Kidney (tissue), 14 donors: Measurements from ENCODE around the gene LRP1. TPM values are rescaled to one million over a fixed set of nuclear protein-coding genes. Genes with fewer than 3 reads are reported as not detected.

Experiments used
- DNase-seq, 5 donors: peaks; one replicate each; pipeline ENCODE4 v3.0.0-alpha.2; 2013 to 2020
- FAIRE-seq: peaks from 2 replicates; lab custom pipeline; 2012; peaks lifted over from hg19 to GRCh38; lab: Jason Lieb, UNC
- H3K27ac ChIP-seq, 2 donors: one replicate each; pipeline ENCODE4 v1.7.0; 2013; ENCODE audit warnings: low read depth in 2 of 2, low read length in 2 of 2, inconsistent platforms in 1 of 2
- H3K27me3 ChIP-seq: one replicate; pipeline ENCODE4 v1.7.1; 2013; ENCODE audit warnings: low read length, inconsistent platforms; ENCODE audit not compliant: control insufficient read depth, insufficient read depth
- H3K36me3 ChIP-seq, 3 donors: one replicate each; pipeline versions ENCODE4 v1.7.0 to v1.7.1; 2013; ENCODE audit warnings: low read length in 3 of 3, control low read depth in 1 of 3, inconsistent platforms in 1 of 3; ENCODE audit not compliant: insufficient read depth in 3 of 3, control insufficient read depth in 2 of 3
- H3K4me1 ChIP-seq, 3 donors: one replicate each; pipeline versions ENCODE4 v1.7.0 to v1.7.1; 2013; ENCODE audit warnings: low read length in 3 of 3, inconsistent platforms in 1 of 3, low read depth in 1 of 3; ENCODE audit not compliant: control insufficient read depth in 2 of 3, insufficient read depth in 2 of 3
- H3K4me3 ChIP-seq, 3 donors: one replicate each; pipeline versions ENCODE4 v1.7.0 to v1.8.1; 2013; ENCODE audit warnings: low read length in 3 of 3, control low read depth in 1 of 3, inconsistent platforms in 1 of 3
- H3K9ac ChIP-seq, 3 donors: one replicate each; pipeline versions ENCODE4 v1.7.0 to v1.7.1; 2013; ENCODE audit warnings: low read length in 3 of 3, control low read depth in 1 of 3, inconsistent platforms in 1 of 3
- H3K9me3 ChIP-seq, 3 donors: one replicate each; pipeline versions ENCODE4 v1.7.0 to v1.7.1; 2013; ENCODE audit warnings: low read length in 3 of 3, control low read depth in 1 of 3, inconsistent platforms in 1 of 3; ENCODE audit not compliant: control insufficient read depth in 2 of 3, insufficient read depth in 1 of 3
- CTCF ChIP-seq: IDR thresholded peaks from 3 replicates; pipeline ENCODE4 v1.5.1; 2012; ENCODE audit warnings: mild to moderate bottlenecking, moderate library complexity, borderline replicate concordance; ENCODE audit not compliant: insufficient read depth; ENCODE audit errors: extremely low read depth
- intact Hi-C: fragments of 100-400 bp; cut with DNase I; formaldehyde crosslinking; loops from one replicate; pipeline ENCODE4 v1.11.1; 2022
- polyA plus RNA-seq: library from polyadenylated mRNA; stranded (reverse); fragments of 350-450 nt; fragmentation: Illumina TruSeq; extraction: RNeasy Lipid Tissue Mini Kit (QIAGEN cat#74804); gene quantifications from one replicate; pipeline ENCODE4 v1.2.3, GENCODE V29; 2014; ENCODE audit warnings: low read depth, low replicate concordance; ENCODE audit not compliant: insufficient read depth
- total RNA-seq: library from RNA; stranded (reverse); fragmentation: NEBNext Ultra II Directional; extraction: Animal tissue kit (Norgen Biotek cat#: 25700); gene quantifications from one replicate; pipeline ENCODE4 v1.2.1, GENCODE V29; 2021
- donor health status: control.
- donor health status: control.
- donor health status: control.
- donor health status: control.
- donor health status: control.
- donor health status: DM: yes; HTN: yes; CAD: no.
- donor health status: Normal renal cell carcinoma (clear cell type).

LRP1 gene
- total and polyA plus RNA-seq, 2 donors from 2014 or later, result 18.7 to 121 TPM

- no peaks in the 10 kb centered on the region for H3K27me3 ChIP-seq
Observed at GRCh38 chr12:57105011-57105753, 23.1 kb upstream of the LRP1 start.

GRCh38 chr12:57106021-57106708 is 22.1 kb upstream of the LRP1 start:
- no peaks in the 10 kb centered on the region for H3K9me3 ChIP-seq
- no peak for DNase-seq
- no peak overlapping the region for H3K27ac ChIP-seq
- FAIRE-seq, result no peak
- intact Hi-C loops, result no loop called here
- H3K4me3 ChIP-seq, result no peak overlapping the region
- H3K36me3 ChIP-seq, result peaks cover 0 to 31% (median 29%) of the 10 kb centered on the region in 3 donors
- peaks cover 0 to 15% (median 8%) of the 10 kb centered on the region in 3 donors for H3K4me1 ChIP-seq
- no peak overlapping the region for H3K9ac ChIP-seq
- H3K27me3 ChIP-seq, result no peaks in the 10 kb centered on the region
- TF ChIP-seq CTCF, result no peak

More at GRCh38 chr12:57105011-57105753, 23.1 kb upstream of the LRP1 start:
- Histone ChIP-seq H3K9ac (no peak overlapping the region), H3K27ac (no peak overlapping the region), H3K4me3 (no peak overlapping the region), H3K9me3 (no peaks in the 10 kb centered on the region), H3K4me1 (peaks cover 0 to 15% (median 8%) of the 10 kb centered on the region in 3 donors), H3K36me3 (peaks cover under 1 to 32% (median 29%) of the 10 kb centered on the region in 3 donors)
- intact Hi-C loops, result no loop called here
- no peak for TF ChIP-seq CTCF
- no peak for FAIRE-seq
- DNase-seq, result no peak

GRCh38 chr12:57107456-57108155 is 20.7 kb upstream of the LRP1 start:
- DNase-seq (no peak), FAIRE-seq (no peak)
- peaks cover 0 to 15% (median 8%) of the 10 kb centered on the region in 3 donors for H3K4me1 ChIP-seq
- H3K27ac ChIP-seq, result no peak overlapping the region
- no peak for TF ChIP-seq CTCF
- intact Hi-C loops, result no loop called here
- H3K9me3 ChIP-seq, result no peaks in the 10 kb centered on the region
- H3K27me3 ChIP-seq, result no peaks in the 10 kb centered on the region
- no peak overlapping the region for H3K4me3 ChIP-seq
- peaks cover 0 to 29% (median 28%) of the 10 kb centered on the region in 3 donors for H3K36me3 ChIP-seq
- H3K9ac ChIP-seq, result no peak overlapping the region
